ENCODE measurements around the gene GALNT18.

- TF ChIP-seq CTCF (conservative IDR thresholded peaks at IDR 0.05; ENCODE audit: low read length) (no peak), EZH2phosphoT487 (IDR thresholded peaks at IDR 0.05; ENCODE audit: borderline replicate concordance, low read depth, low read length) (no peak)
These were observed 1.5 kb downstream of the GALNT18 start for GRCh38 chr11:11620173-11620920.

Measured in OCI-LY7 (cell line).